SK-N-SH (cell line): Measurements from ENCODE around the gene ZNF425.

Source experiments
- RFX5 ChIP-seq: IDR thresholded peaks from 2 replicates; pipeline ENCODE4 v1.6.1; 2012; ENCODE audit warnings: mild to moderate bottlenecking, improper control_type of control experiment, low read length
- YY1 ChIP-seq: IDR thresholded peaks from 2 replicates; pipeline ENCODE4 v1.4.0; 2012; ENCODE audit warnings: low read depth, mild to moderate bottlenecking
- TF ChIP-seq, protein P1 (sequence below): IDR thresholded peaks from 2 replicates; pipeline ENCODE4 v1.4.0; 2012; ENCODE audit warnings: low read depth, borderline replicate concordance
- TF ChIP-seq, protein P2 (sequence below): fragments of 200-600 bp; sonication (generic); IDR thresholded peaks from 2 replicates; pipeline ENCODE4 v1.6.1; 2017; ENCODE audit warnings: antibody characterized with exemption, mild to moderate bottlenecking, moderate library complexity

- TF ChIP-seq RFX5 = no peak
- TF ChIP-seq, protein P1, sequence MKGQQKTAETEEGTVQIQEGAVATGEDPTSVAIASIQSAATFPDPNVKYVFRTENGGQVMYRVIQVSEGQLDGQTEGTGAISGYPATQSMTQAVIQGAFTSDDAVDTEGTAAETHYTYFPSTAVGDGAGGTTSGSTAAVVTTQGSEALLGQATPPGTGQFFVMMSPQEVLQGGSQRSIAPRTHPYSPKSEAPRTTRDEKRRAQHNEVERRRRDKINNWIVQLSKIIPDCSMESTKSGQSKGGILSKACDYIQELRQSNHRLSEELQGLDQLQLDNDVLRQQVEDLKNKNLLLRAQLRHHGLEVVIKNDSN = no peak
- TF ChIP-seq, protein P2, sequence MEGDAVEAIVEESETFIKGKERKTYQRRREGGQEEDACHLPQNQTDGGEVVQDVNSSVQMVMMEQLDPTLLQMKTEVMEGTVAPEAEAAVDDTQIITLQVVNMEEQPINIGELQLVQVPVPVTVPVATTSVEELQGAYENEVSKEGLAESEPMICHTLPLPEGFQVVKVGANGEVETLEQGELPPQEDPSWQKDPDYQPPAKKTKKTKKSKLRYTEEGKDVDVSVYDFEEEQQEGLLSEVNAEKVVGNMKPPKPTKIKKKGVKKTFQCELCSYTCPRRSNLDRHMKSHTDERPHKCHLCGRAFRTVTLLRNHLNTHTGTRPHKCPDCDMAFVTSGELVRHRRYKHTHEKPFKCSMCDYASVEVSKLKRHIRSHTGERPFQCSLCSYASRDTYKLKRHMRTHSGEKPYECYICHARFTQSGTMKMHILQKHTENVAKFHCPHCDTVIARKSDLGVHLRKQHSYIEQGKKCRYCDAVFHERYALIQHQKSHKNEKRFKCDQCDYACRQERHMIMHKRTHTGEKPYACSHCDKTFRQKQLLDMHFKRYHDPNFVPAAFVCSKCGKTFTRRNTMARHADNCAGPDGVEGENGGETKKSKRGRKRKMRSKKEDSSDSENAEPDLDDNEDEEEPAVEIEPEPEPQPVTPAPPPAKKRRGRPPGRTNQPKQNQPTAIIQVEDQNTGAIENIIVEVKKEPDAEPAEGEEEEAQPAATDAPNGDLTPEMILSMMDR = no peak
- TF ChIP-seq YY1 = no peak
Measured at GRCh38 chr7:149100821-149101220, 25.3 kb downstream of the ZNF425 start.
